ENCODE results near the gene CTNNAL1.

CTNNAL1 gene

DNA sequence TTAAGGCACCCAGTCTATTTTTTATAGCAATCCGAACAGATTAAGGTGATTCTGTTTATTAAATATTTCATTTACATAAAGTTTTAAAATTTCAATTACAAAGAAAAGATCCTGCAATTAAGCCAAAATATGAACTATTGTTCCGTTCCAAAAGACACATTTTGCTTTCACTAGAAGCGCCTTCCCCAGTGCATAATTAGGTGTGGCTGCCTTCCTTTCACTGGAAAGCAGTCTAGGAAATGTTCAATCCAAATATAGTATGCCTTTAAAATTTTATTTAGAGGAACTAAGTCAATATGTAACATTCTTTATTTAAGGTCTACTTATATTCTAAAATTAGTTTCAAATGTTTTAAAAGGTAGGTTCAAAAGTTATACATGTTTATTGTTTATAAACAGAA lies 7.6 kb downstream of the CTNNAL1 start:
- no peak for TF ChIP-seq CTCF (IDR thresholded peaks at IDR 0.05; ENCODE audit: low read depth, low read length)
- no peaks in the 10 kb centered on the region for H3K4me1 ChIP-seq
- DNase-seq = no peak
- H3K36me3 ChIP-seq = no peaks in the 10 kb centered on the region
- no peaks in the 10 kb centered on the region for H3K27me3 ChIP-seq
- H3K9me3 ChIP-seq = no peaks in the 10 kb centered on the region
- no peak overlapping the region for H3K4me3 ChIP-seq (ENCODE audit: low read depth, low read length)

GRCh38 chr9:109003116-109003515 lies 10.2 kb downstream of the CTNNAL1 start:
- no peak for TF ChIP-seq CTCF (IDR thresholded peaks at IDR 0.05; ENCODE audit: low read depth, low read length)
- H3K4me1 ChIP-seq = no peaks in the 10 kb centered on the region
- DNase-seq = no peak
- H3K27me3 ChIP-seq = no peaks in the 10 kb centered on the region
- H3K4me3 ChIP-seq (ENCODE audit: low read depth, low read length) = no peak overlapping the region
- H3K9me3 ChIP-seq = no peaks in the 10 kb centered on the region
- no peaks in the 10 kb centered on the region for H3K36me3 ChIP-seq

DNA sequence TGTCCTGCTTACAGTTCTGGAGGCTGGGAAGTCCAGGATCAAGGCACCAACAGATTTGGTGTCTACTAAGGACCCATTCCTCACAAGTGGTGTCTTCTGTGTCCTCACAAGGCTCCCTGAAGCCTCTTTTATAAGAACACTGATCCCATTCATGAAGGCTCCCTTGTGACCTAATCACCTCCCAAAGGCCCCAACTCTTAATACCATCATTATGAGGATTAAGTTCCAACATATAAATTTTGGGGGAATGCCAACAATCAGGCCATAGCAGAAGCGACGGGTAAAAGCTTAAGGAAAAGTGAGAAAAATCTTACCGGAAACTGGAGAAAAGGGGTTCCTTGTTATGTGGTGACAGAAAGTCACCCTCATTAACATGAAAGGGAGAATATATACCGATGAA lies 11.2 kb downstream of the CTNNAL1 start:
- no peaks in the 10 kb centered on the region for H3K9me3 ChIP-seq
- no peaks in the 10 kb centered on the region for H3K27me3 ChIP-seq
- no peaks in the 10 kb centered on the region; the same call in 1 of the 2 replicates for H3K36me3 ChIP-seq
- H3K4me1 ChIP-seq = no peaks in the 10 kb centered on the region
- DNase-seq = no peak
- H3K4me3 ChIP-seq (ENCODE audit: low read depth, low read length) = no peak overlapping the region
- TF ChIP-seq CTCF (IDR thresholded peaks at IDR 0.05; ENCODE audit: low read depth, low read length) = no peak

- DNase-seq = no peak
- Histone ChIP-seq H3K27me3 (no peaks in the 10 kb centered on the region), H3K36me3 (peaks cover under 1% of the 10 kb centered on the region), H3K9me3 (no peaks in the 10 kb centered on the region), H3K4me3 (ENCODE audit: low read depth, low read length) (no peak overlapping the region), H3K4me1 (no peaks in the 10 kb centered on the region)
- TF ChIP-seq CTCF (IDR thresholded peaks at IDR 0.05; ENCODE audit: low read depth, low read length) = no peak
Measured at GRCh38 chr9:109001275-109001676, 12.0 kb downstream of the CTNNAL1 start.

- no peaks in the 10 kb centered on the region for H3K27me3 ChIP-seq
- H3K36me3 ChIP-seq = peaks cover 17% of the 10 kb centered on the region
- DNase-seq = no peak
- H3K4me1 ChIP-seq = no peaks in the 10 kb centered on the region
- no peak overlapping the region for H3K4me3 ChIP-seq (ENCODE audit: low read depth, low read length)
- H3K9me3 ChIP-seq = no peaks in the 10 kb centered on the region
- TF ChIP-seq CTCF (IDR thresholded peaks at IDR 0.05; ENCODE audit: low read depth, low read length) = no peak
Measured at GRCh38 chr9:108997112-108997511, 16.2 kb downstream of the CTNNAL1 start.

GRCh38 chr9:108996643-108997042 lies 16.7 kb downstream of the CTNNAL1 start:
- Histone ChIP-seq H3K9me3 (no peaks in the 10 kb centered on the region), H3K4me3 (ENCODE audit: low read depth, low read length) (no peak overlapping the region), H3K27me3 (no peaks in the 10 kb centered on the region), H3K36me3 (peaks cover 20% of the 10 kb centered on the region), H3K4me1 (no peaks in the 10 kb centered on the region)
- TF ChIP-seq CTCF (IDR thresholded peaks at IDR 0.05; ENCODE audit: low read depth, low read length) = no peak
- DNase-seq = no peak
